Activated CD4-positive, alpha-beta T cell treated with anti-CD3 and anti-CD28 coated beads, Interleukin-10, Interleukin-2, amounts not matched to agents 100 ng/mL and 50 ng/mL, durations not matched to agents 16 hours and 8 hours (primary cell): ENCODE results near the gene DNM2.
"Not testable (repeated sequence)": the region's sequence is repeated elsewhere in the genome, so short reads cannot be mapped to it uniquely, and the experiment has no call there.

Experiments
- DNase-seq: peaks from one replicate; pipeline ENCODE4 v3.0.0-alpha.2; 2020

The DNM2 gene

DNA sequence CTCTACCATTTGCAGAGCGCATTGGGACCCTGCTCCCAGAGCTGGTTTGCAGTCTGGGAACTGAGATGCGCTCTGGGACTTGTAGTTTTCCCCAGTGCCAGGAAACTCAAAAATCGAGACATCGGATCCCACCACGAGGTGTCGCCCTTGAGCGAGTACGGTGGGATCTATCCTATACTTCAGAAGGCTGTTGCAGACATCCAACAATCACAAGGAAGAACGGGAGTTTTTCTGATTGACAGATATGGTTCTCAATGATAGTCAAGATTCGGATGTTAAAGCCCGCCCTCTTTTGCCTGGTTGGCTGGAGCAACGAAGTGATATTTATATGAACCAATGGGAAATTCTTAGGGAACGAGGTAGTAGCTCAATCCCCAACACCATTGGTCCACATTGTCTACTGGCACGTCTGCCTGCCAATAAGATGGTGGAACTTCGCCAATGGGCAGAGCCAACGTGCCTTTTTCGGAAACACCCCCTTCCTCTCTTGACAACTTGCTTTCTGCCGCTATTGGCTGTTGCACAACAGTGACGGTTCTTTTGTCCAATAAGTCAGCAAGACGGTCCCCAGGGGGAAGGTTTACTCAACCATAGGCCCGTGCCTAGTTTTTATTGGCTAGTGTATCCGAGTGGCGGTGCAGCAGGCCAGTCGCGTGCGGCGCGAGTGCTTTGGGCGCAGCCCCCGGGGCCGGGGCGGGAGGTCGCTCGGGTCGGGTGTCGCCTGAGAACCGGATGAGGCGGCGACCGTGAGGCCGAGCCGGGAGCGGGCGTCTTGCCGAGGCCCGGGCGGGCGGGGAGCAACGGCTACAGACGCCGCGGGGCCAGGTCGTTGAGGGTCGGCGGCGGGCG is at the start of gene DNM2:
Gene DNM2, plus strand, starts transcription at position 724 of the 849 bp plus-strand sequence. CDS start 164 bp downstream, outside the sequence.
- DNase-seq, result peak; percentile 100

DNA sequence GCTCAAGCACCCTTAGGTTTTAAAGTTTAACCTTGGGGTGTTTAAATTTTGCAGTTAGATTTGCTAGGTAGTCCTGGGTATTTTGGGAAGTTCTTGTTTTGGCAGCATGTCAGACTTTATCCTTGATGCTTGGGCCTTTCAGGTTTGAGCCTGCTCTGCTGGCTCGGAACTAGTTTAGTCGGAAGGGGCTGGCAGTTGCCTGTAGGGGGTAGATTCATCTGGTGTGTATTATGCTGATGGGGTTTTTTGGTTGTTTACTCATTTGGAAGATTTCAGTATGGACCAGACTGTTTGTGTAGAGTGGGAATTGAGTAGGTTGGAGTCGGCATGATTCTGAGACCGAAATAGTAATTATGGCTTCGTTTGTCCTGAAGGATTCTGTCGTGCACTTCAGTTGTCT is 48.6 kb upstream of the DNM2 start:
- DNase-seq, result no peak

DNA sequence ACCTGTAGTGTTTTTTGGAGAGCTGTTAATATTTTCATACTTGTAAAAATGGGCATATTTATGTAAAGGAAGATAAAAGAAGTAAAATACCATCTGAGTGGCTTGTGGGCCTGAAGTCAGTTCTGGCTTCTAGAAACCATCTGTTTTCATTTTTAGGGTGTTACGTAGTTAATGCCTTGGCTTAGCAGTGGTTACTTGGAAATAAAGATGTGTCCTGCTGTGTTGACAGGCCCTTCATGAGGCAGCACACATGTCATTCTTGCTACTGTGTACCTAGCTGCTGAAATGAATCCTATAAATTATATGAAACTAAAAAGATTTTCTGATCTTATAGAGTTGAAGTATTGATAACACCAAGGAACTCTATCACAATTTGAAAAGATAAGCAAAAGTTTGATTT is 47.7 kb upstream of the DNM2 start:
- no peak for DNase-seq

DNA sequence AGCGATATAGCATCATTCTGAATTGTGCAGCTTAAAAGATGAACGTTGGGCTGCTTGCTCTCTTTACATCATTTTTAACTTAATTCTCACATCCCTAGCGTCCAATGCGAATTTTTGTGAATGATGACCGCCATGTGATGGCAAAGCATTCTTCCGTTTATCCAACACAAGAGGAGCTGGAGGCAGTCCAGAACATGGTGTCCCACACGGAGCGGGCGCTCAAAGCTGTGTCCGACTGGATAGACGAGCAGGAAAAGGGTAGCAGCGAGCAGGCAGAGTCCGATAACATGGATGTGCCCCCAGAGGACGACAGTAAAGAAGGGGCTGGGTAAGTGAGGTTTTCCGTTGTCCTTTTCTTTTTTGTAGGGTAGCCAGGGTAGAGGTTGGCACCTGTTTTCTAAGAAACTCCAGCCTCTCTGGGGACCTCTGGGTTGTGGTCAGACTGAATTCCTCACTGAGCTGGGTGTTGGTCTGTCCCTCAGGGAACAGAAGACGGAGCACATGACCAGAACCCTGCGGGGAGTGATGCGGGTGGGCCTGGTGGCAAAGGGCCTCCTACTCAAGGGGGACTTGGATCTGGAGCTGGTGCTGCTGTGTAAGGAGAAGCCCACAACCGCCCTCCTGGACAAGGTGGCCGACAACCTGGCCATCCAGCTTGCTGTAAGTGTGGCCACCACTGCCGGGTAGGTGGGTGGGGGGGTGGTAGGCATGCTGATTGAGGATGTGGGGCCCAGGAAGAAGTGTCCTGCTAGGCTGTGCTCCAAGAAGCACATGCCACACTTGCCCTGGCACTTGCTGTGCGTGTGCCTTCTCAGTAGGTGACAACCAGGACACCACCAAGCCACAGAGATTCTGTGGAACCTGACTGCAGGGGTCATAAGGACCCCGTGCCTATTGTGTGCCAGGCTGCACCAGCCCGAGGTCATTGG is 46.7 kb upstream of the DNM2 start:
- no peak for DNase-seq

DNA sequence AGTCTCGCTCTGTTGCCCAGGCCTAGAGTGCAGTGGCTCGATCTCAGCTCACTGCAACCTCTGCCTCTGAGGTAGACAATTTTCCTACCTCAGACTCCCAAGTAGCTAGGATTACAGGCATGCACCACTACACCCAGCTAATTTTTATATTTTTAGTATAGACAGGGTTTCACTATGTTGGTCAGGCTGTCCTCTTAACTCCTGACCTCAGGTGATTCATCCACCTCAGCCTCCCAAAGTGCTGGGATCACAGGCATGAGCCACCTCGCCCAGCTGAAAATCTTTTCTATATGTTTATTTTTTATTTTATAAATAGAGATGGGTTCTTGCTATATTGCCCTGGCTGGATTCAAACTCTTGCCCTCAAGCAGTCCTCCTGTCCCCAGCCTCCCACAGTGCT is 46.0 kb upstream of the DNM2 start:
- not testable (repeated sequence) for DNase-seq

DNA sequence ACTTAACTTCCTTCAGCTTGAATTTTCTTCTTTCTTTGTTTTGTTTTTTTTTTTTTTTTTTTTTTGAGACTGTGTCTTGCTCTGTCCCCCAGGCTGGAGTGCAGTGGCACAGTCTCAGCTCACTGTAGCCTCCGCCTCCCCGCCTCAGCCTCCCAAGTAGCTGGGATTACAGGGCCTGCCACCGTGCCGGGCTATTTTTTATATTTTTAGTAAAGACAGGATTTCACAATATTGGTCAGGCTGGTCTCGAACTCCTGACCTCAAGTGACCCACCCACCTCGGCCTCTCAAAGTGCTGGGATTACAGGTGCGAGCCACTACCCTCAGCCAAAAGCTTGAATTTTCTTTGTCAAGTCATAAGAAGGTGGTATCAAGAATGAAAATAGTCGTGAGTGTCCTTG is 42.7 kb upstream of the DNM2 start:
- not testable (repeated sequence) for DNase-seq

DNA sequence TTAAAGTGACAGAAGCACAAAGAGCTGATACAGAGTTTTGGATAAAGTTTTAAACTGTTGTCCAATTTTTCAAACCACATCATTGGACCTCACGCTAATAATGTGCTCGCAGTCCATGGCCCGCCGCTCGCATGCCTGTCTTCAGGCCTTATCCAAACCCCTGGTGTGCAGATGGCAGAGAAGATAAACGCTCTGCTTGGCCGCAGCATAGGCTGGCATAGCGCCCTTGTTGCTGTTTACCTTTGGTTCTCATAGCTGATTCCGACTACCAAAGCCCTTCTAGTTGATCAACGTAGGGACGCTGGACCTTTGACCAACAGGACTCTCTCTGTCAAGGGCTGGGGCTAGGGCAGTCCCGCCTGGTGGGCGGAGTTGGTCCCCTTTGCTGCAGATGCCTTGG is 40.1 kb upstream of the DNM2 start:
- DNase-seq, result no peak

DNA sequence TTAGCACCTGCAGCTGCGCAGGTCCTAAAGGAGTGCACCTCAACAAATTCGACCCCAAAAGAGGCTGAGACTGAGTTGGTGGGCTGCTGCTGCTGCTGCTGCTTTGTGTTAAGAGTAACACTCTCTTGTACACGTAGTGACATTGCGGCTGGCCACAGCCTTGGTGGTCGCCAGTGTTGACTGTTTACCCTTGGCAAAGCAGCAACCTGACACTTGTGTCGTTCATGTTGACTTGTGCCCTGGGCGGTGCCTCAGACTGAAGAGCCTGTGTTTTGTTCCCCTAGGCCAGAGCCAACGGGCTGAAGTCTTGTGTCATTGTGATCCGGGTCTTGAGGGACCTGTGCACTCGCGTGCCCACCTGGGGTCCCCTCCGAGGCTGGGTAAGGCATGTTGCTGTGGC is 39.1 kb upstream of the DNM2 start:
- no peak for DNase-seq

DNA sequence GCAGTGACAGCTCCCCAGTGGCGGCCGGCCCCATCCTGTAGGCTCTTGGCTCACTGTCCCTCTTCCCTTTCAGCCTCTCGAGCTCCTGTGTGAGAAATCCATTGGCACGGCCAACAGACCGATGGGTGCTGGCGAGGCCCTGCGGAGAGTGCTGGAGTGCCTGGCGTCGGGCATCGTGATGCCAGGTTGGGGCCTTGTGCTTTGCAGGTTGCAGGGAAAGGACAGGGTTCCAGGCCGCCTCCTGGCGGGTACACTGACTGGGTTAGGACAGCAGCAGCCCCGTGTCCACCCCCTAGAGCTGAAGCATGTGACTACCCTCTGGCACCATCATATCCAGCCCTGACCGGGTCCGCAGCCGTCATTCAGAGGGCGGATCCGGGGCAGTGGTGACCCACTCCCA is 38.1 kb upstream of the DNM2 start:
- DNase-seq, result no peak

DNA sequence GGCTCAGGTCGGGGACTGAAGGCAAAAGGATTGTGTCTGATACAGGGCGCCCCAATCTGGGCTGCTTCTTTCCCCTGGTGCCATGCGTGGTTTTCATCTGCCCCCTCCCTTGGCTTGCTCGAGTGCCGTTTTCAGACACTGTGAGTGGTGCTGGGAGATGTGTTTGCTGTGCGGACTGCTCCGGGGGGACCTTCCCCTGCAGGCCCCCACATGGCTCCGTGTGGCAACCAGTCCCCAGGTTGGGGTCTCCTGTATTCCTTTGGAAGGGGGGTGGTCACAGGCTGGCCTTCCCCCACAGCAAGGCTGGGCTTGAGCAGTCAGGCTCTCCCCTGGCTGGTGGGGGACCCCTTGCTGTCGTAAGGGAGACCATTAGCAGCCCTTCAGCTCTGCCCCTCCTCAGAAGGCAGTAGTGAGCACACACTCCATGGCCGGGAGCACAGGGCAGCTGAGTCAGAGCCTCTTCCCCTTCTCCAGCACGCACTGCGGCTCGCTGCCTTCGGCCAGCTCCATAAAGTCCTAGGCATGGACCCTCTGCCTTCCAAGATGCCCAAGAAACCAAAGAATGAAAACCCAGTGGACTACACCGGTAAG is 37.2 kb upstream of the DNM2 start:
- DNase-seq, result no peak

DNA sequence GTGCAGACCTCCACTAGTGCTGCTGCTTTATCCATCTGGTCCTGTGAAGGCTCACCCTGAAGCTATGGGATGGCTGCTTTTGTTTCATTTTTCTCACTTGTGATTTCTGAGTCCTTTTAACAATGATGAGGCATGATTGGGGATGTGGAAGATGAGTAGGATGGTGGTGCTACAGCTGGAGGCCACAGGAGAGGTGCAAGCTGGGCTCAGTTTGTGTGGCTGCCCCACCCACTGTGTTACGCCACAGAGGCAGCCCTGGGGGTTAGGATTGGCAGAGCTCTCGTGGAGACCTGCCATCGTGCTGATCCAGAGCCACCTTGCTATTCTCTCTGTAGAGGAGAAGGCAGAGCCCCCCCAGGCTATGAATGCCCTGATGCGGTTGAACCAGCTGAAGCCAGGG is 36.2 kb upstream of the DNM2 start:
- DNase-seq, result no peak

DNA sequence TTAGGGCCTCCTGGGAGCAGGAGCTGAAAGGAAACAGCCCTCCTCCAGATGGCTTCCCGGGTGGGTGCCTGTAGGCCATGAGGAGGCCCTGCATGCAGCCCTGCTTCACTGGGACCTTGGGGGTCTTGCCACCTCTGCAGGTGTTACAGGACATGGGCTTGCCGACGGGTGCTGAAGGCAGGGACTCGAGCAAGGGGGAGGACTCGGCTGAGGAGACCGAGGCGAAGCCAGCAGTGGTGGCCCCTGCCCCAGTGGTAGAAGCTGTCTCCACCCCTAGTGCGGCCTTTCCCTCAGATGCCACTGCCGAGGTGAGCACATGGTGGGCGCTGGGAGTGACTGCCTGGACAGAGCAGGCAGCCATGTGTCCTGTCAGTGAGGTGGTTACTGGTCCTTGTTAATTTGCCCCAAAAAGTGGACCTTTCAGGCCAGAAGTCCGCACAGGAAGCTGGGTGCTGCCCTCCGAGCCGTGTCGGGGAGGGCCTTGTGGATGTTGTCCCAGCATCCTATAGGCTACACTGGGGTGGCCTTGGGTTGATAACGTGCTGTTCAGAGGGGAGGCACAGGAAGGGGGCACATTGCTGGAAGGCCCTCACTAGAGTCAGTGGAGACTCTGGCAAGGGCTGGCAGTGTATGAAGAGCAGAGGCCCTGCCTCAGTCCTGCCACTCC is 35.3 kb upstream of the DNM2 start:
- DNase-seq, result no peak

DNA sequence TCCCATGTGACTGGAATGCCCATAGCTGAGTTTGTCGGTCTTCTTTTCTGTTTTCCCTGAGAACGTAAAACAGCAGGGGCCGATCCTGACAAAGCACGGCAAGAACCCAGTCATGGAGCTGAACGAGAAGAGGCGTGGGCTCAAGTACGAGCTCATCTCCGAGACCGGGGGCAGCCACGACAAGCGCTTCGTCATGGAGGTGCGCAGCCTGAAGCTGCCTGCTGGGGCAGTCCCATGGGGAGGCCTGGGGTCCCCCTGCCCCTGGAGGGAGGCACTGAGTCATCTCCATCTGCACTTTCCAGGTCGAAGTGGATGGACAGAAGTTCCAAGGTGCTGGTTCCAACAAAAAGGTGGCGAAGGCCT is 34.8 kb upstream of the DNM2 start:
- DNase-seq, result no peak

DNA sequence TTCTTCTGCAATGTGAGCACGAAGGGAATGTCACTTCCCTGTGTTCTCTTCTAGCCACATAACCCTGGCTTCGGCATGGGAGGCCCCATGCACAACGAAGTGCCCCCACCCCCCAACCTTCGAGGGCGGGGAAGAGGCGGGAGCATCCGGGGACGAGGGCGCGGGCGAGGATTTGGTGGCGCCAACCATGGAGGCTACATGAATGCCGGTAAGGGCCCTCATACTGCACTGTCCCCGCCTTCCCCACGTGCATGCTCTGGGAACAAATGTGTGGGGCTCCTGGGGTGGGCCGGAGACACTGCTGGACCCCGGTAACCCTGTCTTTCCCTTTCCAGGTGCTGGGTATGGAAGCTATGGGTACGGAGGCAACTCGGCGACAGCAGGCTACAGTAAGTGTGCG is 34.3 kb upstream of the DNM2 start:
- no peak for DNase-seq

DNA sequence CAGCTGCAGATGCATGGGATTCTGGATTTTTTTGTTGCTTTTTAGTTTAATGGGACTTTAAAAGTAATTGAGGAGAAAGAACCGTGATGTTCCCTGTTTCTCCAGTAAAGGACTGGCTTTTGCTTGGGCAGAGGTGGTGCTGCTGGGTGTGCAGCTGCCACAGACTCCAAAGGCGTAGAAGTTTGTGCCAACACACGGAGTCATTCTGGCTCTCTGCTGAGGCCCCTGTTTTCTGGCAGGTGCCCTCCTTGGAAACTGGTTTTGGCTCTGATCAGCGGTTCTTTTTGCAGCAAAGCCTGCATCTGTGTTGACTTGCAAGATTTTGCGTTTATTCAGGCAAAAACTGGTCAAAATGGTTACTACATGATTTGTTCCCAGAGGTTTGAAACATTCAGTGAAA is 32.7 kb upstream of the DNM2 start:
- no peak for DNase-seq

DNA sequence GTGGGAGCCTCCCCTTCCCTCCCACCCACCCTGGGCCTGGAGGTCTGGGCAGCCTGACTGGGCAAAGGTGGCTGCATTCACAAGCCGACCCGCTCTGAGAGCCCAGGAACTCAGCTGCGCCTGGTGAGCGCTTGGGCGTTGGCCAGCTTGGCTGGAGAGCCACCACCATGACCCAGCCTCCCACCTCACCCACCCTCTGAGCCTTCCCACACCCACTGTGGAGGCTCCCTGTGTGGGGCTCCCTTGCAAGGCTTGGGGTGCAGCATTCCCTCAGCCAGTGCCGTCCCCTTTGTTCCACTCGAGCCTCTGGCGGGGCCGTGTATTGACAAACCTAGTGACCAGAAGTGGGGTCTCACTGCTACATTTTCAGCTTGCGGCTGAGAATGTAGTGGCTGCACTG is 31.7 kb upstream of the DNM2 start:
- DNase-seq, result no peak

DNA sequence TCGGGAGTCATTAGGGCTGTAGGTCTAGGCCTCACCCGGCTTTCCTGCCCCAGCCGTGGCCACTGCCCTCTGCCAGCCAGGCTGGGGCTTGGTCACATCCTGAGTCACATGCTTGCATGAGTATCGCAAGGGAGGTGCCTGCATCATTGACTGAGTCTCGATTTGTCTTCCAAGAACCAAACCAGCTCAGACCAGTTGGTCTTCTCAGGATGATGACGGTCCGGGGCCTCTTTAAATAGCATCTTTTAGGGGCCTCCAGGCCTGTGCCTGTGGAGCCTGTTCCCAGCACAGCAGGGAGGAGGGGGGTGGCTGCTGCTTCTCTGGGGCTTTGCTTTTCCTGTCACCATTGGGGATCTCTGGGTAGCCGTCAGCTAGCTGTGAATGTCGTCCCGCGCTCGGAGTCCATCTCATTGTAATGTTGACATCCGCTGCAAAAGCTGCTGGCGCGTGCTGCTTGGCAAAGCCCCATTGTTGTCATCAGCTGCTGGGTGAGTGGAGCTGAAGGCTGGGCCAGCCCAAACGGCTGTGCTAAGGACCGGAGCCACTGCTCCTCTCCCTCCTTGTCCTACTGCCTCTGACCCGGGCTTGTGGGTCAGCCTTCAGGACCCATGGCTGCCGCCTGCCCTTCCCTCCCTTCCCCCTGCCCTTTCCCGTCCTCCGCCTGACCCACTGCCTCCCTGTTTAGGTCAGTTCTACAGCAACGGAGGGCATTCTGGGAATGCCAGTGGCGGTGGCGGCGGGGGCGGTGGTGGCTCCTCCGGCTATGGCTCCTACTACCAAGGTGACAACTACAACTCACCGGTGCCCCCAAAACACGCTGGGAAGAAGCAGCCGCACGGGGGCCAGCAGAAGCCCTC is 31.0 kb upstream of the DNM2 start:
- no peak for DNase-seq

DNA sequence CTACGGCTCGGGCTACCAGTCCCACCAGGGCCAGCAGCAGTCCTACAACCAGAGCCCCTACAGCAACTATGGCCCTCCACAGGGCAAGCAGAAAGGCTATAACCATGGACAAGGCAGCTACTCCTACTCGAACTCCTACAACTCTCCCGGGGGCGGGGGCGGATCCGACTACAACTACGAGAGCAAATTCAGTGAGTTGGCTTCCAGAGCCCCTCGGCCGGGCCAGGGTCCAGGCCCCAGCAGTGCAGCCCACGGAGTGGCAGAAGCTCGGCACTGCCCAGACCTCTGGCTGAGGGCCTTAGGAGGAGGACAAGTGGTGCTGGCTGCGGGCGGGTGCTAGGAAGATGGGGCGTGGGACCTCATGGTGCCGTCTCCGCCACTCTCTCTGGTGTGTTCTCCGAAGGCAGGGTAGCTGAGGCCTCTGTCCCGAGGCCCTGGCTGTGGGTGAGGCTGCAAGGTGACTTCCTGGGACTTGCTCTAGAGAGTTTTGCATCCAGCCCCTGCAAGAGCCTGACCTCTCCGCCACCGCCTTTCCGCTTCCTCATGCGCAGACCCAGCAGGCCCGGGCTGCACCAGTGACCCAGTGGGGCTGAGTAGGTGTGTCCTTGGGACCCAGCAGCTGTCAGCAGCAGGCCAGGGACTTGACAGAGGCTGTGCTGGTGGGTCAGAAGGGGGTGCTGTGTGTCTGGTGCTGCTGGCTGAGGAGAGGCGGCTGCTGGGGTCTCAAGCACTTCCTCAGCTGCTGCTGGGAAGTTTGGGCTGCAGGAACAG is 30.2 kb upstream of the DNM2 start:
- no peak for DNase-seq

DNA sequence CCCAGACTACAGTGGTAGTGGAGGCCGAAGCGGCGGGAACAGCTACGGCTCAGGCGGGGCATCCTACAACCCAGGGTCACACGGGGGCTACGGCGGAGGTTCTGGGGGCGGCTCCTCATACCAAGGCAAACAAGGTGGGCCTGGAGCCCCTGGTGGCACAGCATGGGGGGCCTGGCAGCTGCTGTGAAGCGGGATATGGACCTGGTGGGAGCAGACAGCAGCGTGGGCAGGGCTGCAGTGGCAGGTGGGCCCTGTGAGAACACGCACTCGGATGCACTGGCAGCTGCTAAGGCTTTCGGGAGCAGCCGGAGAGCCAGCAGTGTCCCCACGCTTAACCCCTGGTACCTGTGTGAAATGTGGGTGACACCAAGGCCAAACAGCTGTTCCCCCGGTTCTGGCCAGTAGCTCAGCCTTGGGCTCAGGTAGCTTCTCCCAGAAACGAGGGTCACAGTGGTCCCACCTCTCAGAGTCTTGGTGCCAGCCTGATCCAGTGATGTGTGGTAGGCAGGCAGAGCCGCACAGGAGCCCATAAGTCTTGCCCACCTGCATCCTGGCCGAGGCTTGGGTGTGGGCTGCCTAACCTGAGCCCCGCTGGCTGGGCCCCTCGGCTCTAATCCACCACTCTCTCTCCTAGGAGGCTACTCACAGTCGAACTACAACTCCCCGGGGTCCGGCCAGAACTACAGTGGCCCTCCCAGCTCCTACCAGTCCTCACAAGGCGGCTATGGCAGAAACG is 29.2 kb upstream of the DNM2 start:
- no peak for DNase-seq

DNA sequence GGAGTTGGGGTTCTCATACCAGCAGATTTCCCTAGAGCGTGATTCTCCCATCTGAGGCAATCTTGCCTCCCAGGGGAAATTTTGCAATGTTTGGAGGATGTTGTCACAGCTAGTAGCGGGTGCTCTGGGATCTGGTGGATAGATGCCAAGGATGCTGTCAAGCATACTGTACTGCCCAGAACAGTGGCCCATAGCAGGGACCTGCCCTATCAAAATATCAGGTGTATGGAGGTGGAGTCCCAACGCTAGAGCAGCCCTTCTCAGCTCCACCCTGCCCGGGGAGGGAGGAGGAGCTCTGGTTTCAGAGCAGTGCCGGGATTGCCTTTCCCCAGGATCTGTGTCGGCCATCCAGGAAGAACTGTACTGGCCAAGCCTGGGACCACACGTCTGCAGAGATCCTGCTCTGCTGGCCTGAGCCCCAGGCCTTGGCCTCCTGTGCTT is 27.5 kb upstream of the DNM2 start:
- no peak for DNase-seq
